Nephron (organoid): Measurements from ENCODE around the gene MYOZ3.
A peak's percentile ranks its signal among the peaks of the same experiment; 100 is the strongest.

ENCODE experiments used
- H3K27ac Mint-ChIP-seq, 3 experiments: 2 replicates each; pipeline ENCODE4 v1.8.0; 2020; ENCODE audit warnings: mixed read lengths in 3 of 3, mild to moderate bottlenecking in 2 of 3, moderate library complexity in 1 of 3
- H3K27me3 Mint-ChIP-seq: 2 replicates; pipeline ENCODE4 v1.8.0; 2021; ENCODE audit warnings: low read depth, mild to moderate bottlenecking, moderate library complexity, mixed read lengths
- H3K36me3 Mint-ChIP-seq: 2 replicates; pipeline ENCODE4 v1.8.0; 2020; ENCODE audit warnings: low read depth, mixed read lengths
- H3K4me1 Mint-ChIP-seq: 2 replicates; pipeline ENCODE4 v1.8.0; 2020; ENCODE audit warnings: mixed read lengths
- H3K4me3 Mint-ChIP-seq, 3 experiments: 2 replicates each; pipeline ENCODE4 v1.8.0; 2020; ENCODE audit warnings: mild to moderate bottlenecking in 3 of 3, mixed read lengths in 3 of 3, moderate library complexity in 2 of 3
- H3K9me3 Mint-ChIP-seq: 2 replicates; pipeline ENCODE4 v1.8.0; 2020; ENCODE audit warnings: mixed read lengths
- TF ChIP-seq, protein P1 (sequence below), 3 experiments: fragments of 200-600 bp; sonication (generic); IDR thresholded peaks; one replicate each; pipeline ENCODE4 v1.5.0; 2021; ENCODE audit warnings: antibody characterized with exemption in 3 of 3; ENCODE audit not compliant: unreplicated experiment in 3 of 3

The MYOZ3 gene

DNA sequence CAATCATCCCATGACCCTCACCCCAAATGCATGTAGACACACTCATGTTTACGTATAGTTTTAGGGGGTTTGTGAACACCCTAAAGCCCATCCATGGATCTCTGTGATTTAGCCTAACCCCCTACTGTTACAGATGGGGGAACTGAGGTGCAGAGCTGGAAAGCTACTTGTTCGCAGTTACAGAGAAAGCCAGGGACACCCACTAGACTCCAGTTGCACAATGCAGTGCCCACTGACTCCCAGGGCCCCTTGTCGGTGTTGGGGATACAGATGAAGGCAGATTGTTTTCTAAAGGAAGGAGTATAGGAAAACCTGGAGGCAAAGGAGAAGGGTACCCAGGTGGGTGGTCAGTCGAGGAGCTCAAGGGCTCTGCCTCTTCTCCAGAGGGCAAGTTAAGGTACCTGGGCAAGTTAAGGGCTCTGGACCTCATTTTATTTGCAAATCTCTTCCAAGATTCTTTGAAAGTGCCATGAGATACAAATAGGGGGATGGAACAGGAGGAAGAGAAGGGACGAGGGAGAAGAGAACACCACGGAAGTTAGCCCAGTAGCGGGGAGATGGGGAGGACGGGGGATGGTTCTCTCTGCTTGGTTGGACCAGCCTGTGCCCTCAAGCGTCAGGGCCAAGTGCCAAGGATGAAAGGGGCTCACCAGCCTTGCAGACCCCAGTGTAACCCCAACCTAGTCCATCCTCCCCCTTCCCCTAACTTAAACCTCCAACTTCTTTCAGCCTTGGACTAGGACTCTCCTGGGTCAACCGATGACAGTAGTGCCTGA lies 958 bp downstream of the MYOZ3 start:
- Mint-ChIP-seq H3K4me1 (peaks cover 45% of the 10 kb centered on the region), H3K4me3 (peak overlapping the region; percentile 52 to 67 (median 67)), H3K36me3 (peaks cover 3% of the 10 kb centered on the region), H3K27ac (peak overlapping the region; percentile 64 to 91 (median 84)), H3K9me3 (no peaks in the 10 kb centered on the region), H3K27me3 (peaks cover 9% of the 10 kb centered on the region)
- TF ChIP-seq, protein P1, sequence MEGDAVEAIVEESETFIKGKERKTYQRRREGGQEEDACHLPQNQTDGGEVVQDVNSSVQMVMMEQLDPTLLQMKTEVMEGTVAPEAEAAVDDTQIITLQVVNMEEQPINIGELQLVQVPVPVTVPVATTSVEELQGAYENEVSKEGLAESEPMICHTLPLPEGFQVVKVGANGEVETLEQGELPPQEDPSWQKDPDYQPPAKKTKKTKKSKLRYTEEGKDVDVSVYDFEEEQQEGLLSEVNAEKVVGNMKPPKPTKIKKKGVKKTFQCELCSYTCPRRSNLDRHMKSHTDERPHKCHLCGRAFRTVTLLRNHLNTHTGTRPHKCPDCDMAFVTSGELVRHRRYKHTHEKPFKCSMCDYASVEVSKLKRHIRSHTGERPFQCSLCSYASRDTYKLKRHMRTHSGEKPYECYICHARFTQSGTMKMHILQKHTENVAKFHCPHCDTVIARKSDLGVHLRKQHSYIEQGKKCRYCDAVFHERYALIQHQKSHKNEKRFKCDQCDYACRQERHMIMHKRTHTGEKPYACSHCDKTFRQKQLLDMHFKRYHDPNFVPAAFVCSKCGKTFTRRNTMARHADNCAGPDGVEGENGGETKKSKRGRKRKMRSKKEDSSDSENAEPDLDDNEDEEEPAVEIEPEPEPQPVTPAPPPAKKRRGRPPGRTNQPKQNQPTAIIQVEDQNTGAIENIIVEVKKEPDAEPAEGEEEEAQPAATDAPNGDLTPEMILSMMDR (IDR thresholded peaks at IDR 0.05; ENCODE audit: unreplicated experiment in 3 of 3): no peak

- TF ChIP-seq, protein P1 (IDR thresholded peaks at IDR 0.05; ENCODE audit: unreplicated experiment in 3 of 3): no peak
- Mint-ChIP-seq H3K36me3 (no peaks in the 10 kb centered on the region), H3K27ac (peak overlapping the region in 1 of 3 experiments; percentile 43), H3K4me1 (peaks cover 36% of the 10 kb centered on the region), H3K4me3 (no peak overlapping the region), H3K9me3 (no peaks in the 10 kb centered on the region), H3K27me3 (peaks cover 9% of the 10 kb centered on the region)
These were observed 1.9 kb downstream of the MYOZ3 start for GRCh38 chr5:150662731-150663516.

GRCh38 chr5:150663936-150664335 lies 2.9 kb downstream of the MYOZ3 start:
- Mint-ChIP-seq H3K27me3 (peaks cover 9% of the 10 kb centered on the region), H3K4me1 (peaks cover 28% of the 10 kb centered on the region), H3K9me3 (no peaks in the 10 kb centered on the region), H3K4me3 (no peak overlapping the region), H3K27ac (no peak overlapping the region), H3K36me3 (no peaks in the 10 kb centered on the region)
- TF ChIP-seq, protein P1 (IDR thresholded peaks at IDR 0.05; ENCODE audit: unreplicated experiment in 3 of 3): no peak

- Mint-ChIP-seq H3K9me3 (no peaks in the 10 kb centered on the region), H3K27me3 (peaks cover 9% of the 10 kb centered on the region), H3K36me3 (no peaks in the 10 kb centered on the region), H3K4me1 (peaks cover 21% of the 10 kb centered on the region), H3K4me3 (no peak overlapping the region), H3K27ac (no peak overlapping the region)
- TF ChIP-seq, protein P1 (IDR thresholded peaks at IDR 0.05; ENCODE audit: unreplicated experiment in 3 of 3): no peak
These were observed 4.0 kb downstream of the MYOZ3 start for GRCh38 chr5:150665044-150665443.

- Mint-ChIP-seq H3K4me1 (peaks cover 31% of the 10 kb centered on the region), H3K27me3 (peaks cover 8% of the 10 kb centered on the region), H3K36me3 (no peaks in the 10 kb centered on the region), H3K9me3 (no peaks in the 10 kb centered on the region), H3K4me3 (peak overlapping the region; percentile 78 to 89 (median 86)), H3K27ac (peak overlapping the region in 2 of 3 experiments; percentile 72 to 77)
- TF ChIP-seq, protein P1 (IDR thresholded peaks at IDR 0.05; ENCODE audit: unreplicated experiment in 3 of 3): no peak
These were observed 9.4 kb downstream of the MYOZ3 start for GRCh38 chr5:150670275-150670947.
